IPS-NIHi11 (cell line): ENCODE data around the gene KCNK4.
"Not testable (repeated sequence)": the region's sequence is repeated elsewhere in the genome, so short reads cannot be mapped to it uniquely, and the experiment has no call there.

ENCODE experiments used
- DNase-seq: peaks from one replicate; pipeline ENCODE4 v3.0.0; 2012; ENCODE audit warnings: mixed read lengths, low spot score

KCNK4 gene

DNA sequence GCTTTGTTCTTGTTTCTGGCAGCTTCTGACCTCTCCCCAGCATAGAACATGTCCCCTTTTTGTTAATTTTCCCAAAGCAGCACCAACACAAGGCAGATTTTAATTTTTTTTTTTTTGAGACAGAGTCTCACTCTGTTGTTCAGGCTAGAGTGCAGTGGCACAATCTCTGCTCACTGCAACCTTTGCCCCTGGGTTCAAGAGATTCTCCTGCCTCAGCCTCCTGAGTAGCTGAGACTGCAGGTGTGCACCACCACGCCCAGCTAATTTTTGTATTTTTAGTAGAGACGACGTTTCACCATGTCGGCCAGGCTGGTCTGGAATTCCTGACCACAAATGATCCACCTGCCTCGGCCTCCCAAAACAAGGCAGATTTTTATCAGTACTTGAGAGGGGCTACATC is 16.7 kb downstream of the KCNK4 start:
- not testable (repeated sequence) for DNase-seq

DNA sequence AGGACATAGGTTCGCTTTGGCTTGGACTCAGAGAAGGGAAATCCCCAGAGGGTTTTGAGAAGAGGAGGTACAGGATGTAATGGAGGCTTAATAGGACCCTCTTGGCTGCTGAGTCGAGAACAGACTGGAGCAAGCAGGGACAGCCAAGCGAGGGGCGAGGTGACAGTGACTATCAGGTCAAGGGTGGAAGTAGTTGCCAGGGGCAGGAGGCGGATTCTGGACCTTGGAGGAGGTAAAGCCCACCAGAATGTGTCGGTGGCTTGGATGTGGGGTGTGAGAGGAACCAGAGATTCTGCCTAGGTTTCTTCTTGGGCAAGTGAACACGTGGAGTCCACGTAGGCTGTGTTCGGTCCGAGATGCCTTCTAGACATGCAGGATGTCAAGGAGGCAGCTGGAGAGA is 21.8 kb downstream of the KCNK4 start:
- DNase-seq, result no peak

DNA sequence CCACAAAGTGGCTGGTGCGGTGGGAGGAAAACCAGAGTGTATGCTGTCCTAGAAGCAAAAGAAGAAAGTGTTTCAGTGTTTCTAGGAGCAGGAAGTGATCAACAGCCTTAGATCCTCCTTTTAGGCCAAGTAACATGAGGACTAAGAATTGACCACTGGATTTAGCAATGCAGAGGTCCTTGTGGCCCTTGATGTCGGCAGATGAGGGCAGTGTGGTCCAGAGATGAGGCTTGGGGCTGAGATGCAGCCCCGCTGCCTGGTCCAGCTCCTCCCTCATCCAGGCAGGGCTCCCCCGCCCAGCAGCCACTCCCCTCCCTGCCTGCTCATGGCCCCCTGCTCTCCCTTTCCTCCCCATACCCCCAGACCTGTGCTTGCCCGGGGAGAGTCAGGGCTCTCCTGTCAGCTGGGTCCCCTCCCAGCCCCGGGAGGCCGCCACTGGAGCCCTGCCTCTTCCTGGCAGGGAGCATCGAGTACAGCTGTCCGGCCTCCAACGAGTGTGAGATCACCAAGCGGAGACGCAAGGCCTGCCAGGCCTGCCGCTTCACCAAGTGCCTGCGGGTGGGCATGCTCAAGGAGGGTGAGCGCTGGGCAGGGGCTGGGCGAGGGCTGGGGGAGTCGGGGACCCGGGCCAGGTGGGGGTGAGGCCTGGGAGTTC is 22.5 kb downstream of the KCNK4 start:
- no peak for DNase-seq

DNA sequence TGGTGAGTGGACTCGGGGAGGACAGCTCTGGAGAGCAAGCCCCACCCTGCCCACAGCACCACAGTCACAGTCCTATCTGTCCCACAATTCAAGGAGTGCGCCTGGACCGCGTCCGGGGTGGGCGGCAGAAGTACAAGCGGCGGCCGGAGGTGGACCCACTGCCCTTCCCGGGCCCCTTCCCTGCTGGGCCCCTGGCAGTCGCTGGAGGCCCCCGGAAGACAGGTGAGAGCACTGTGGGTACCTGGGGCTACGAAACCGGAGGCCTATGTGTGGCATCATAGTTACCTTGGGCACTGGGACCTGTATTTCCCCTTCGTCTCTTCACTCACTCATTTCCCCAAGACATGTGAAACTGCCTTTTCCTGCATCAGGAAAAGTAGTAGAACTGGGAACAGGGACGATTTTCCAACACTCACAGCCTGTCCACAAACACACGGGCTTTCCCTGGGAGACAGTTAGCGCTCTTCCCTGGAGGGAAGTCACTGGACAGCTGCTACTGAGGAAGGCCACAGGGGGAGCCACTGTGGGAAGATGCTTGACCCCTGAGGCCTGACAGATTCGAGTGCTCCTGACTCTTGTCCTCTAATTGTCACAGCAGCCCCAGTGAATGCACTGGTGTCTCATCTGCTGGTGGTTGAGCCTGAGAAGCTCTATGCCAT is 23.2 kb downstream of the KCNK4 start:
- no peak for DNase-seq

DNA sequence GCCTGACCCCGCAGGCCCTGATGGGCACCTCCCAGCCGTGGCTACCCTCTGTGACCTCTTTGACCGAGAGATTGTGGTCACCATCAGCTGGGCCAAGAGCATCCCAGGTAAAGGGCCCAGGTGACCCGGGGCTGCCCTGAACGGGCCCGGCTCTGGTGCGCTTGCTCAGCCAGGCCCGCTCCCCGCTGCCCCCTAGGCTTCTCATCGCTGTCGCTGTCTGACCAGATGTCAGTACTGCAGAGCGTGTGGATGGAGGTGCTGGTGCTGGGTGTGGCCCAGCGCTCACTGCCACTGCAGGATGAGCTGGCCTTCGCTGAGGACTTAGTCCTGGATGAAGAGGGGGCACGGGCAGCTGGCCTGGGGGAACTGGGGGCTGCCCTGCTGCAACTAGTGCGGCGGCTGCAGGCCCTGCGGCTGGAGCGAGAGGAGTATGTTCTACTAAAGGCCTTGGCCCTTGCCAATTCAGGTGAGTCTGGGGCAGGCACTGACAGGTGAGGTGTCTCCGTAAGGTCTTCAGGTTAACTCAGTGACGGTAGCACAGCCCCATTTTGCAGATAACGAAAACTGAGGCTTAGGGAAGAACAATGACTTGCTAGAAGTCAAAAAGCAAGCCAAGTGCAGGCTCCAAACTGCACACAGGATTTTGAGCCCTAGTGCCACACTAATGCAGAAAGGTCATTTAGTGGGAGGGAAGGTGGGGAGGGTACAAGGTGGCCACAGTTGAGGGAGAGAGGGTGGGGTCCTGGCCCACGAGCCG is 23.9 kb downstream of the KCNK4 start:
- no peak for DNase-seq

DNA sequence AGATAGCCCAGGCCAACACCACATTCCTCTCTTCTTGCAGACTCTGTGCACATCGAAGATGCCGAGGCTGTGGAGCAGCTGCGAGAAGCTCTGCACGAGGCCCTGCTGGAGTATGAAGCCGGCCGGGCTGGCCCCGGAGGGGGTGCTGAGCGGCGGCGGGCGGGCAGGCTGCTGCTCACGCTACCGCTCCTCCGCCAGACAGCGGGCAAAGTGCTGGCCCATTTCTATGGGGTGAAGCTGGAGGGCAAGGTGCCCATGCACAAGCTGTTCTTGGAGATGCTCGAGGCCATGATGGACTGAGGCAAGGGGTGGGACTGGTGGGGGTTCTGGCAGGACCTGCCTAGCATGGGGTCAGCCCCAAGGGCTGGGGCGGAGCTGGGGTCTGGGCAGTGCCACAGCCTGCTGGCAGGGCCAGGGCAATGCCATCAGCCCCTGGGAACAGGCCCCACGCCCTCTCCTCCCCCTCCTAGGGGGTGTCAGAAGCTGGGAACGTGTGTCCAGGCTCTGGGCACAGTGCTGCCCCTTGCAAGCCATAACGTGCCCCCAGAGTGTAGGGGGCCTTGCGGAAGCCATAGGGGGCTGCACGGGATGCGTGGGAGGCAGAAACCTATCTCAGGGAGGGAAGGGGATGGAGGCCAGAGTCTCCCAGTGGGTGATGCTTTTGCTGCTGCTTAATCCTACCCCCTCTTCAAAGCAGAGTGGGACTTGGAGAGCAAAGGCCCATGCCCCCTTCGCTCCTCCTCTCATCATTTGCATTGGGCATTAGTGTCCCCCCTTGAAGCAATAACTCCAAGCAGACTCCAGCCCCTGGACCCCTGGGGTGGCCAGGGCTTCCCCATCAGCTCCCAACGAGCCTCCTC is 24.8 kb downstream of the KCNK4 start:
- DNase-seq, result not testable (repeated sequence)

DNA sequence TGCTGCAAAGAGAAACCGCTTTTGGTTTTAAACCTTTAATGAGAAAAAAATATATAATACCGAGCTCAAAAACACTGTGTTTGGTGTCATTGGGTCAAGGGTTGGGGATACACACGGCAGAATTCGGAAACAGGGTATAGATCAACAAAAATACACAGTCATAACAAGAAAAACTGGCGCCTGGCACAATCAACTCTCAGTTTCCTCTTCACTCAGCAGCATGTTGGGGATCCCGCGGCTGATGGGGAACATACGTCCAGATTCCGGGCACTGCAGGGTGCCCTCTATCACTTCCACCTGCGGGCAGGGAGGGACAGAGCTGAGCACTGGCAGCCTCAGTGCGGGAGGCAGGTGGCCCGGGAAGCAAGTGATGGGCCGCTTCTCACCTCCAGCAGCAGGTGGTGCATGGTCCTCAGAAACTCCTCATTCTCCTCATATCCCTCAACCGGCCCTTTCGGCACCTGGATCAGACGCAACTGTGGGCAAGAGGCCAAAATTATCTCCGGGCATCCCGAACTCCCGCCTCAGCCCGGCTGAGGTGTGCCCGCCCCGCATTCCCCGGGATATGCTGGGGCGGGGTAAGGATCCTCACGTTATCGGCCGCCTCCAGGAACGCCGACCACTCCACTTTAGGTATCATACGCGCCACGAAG is 25.7 kb downstream of the KCNK4 start:
- no peak for DNase-seq

DNA sequence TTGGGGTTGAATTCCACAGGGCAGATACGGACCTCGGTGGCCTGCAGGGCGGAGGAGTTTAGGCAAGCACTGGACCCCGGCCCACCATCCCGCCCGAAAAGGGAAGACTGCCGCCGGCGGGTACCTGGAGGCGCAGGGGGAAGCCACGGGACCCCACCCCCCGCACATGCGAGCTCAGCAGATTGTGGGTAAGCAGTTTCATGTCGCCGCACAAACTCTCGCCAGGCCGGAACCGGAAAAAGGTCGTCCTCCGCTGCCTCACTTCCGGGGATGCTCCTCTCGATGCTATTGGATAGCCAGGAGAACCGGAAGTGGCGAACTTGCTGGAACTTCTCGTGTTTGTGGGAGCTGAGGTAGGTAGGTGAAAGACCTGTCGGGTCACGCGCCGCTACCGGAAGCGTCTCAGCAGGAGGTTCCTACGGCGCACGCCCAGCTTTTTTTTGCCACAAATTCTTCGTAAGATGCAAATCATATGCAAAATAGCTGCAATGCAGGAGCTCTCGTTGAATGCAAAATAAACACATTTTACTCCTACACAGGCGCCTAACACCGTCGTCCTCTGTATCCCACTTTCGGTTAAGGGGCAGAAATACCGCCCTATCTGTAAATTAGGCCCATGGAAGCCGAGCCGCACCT is 26.3 kb downstream of the KCNK4 start, which contains the start of gene TRMT112:
Gene TRMT112 (minus strand): TSS at position 235 of the 636 bp plus-strand sequence. CDS start 33 bp downstream, at position 202.
- DNase-seq, result peak; percentile 87

DNA sequence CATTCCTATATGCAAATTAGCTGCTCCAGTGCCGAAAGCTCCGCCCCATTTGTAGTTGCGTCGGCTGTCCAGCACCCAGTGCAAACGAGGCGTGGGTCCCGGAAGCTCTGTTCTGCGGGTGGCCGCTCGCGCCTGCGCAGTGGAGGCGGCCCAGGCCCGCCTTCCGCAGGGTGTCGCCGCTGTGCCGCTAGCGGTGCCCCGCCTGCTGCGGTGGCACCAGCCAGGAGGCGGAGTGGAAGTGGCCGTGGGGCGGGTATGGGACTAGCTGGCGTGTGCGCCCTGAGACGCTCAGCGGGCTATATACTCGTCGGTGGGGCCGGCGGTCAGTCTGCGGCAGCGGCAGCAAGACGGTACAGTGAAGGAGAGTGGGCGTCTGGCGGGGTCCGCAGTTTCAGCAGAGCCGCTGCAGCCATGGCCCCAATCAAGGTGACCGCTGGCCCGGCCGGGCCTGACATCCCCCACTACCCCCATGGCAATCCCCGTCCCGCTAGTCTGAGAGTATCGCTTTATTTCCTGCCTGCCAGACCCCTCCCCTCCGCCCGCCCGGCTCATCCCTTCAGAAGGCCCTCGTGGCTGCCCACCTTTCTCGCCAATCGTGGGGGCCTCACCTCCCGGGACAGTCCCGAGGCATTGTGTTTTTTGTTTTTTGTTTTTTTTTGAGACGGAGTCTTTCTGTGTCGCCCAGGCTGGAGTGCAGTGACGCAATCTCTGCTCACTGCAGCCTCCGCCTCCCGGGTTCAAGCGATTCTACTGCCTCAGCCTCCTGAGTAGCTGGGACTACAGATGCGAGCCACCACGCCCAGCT is 27.1 kb downstream of the KCNK4 start, which contains the start of gene PRDX5:
Gene PRDX5 (plus strand): TSS at position 161 of the 805 bp plus-strand sequence. CDS start 95 bp downstream, at position 256.
- DNase-seq, result peak; percentile 94

DNA sequence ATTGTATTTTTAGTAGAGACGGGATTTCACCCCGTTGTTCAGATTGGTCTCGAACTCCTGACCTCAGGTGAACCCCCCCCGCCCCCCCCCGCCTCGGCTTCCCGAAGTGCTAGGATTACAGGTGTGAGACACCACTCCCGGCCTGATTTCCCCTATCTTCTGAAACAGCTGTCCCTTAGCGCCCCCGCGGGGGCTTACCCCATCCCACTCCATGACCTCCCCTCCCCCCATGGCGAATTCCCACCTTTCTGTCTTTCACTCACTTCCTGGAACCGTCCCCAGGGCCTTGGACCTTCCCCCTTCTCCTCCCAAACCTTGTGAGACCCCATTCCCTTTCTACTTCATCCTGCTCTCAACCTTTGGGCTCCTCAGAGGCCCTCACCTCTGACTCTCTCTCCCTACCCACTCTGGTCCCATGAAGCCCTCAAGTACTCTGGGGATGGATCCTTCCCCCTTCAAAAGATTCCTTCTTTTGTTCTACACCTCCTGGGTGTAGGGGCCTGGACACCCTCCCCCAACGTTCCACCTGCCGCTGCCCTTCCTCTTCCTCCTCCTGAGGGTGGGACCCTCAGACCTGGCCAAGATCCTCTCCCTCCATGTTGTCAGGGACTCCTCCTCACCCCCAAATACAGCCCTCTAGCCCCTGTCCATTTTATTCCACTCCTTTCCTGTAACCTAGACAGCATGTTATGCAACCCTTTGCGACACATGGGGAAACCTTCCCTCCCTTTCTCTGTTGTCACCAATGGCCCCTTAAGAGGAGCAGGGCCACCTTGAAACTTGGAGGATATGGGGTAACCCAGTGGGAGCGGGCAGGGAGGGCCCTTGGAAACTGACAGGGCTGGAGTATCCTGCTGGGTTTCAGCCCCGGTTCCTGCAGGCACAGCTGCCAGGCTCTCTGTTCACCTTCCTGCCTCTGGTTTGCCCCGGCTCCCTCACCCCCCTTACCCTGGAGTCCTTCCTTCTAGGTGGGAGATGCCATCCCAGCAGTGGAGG is 28.0 kb downstream of the KCNK4 start:
- peak; percentile 37 for DNase-seq

DNA sequence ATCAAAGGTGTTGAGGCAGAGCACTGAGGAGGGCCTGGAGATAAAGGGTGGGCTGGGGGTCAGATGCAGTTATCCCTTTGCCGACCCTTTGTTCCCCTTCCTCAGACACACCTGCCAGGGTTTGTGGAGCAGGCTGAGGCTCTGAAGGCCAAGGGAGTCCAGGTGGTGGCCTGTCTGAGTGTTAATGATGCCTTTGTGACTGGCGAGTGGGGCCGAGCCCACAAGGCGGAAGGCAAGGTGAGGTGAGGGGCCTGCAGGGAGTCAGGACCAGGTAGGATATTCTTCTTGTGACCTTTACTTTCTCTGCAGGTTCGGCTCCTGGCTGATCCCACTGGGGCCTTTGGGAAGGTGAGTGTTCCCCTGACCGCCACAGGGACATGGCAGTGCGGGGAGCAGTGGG is 29.5 kb downstream of the KCNK4 start:
- DNase-seq, result no peak

DNA sequence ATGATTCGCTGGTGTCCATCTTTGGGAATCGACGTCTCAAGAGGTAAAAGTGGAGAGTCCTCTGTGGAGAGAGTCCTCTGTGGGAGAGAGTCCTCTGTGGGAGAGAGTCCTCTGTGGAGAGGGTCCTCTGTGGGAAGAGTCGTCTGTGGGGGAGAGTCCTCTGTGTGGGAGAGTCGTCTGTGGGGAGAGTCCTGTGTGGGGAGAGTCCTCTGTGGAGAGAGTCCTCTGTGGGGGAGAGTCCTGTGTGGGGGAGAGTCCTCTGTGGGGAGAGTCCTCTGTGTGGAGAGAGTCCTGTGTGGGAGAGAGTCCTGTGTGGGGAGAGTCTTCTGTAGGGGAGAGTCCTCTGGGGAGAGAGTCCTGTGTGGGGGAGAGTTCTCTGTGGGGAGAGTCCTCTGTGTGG is 29.9 kb downstream of the KCNK4 start:
- no peak for DNase-seq

DNA sequence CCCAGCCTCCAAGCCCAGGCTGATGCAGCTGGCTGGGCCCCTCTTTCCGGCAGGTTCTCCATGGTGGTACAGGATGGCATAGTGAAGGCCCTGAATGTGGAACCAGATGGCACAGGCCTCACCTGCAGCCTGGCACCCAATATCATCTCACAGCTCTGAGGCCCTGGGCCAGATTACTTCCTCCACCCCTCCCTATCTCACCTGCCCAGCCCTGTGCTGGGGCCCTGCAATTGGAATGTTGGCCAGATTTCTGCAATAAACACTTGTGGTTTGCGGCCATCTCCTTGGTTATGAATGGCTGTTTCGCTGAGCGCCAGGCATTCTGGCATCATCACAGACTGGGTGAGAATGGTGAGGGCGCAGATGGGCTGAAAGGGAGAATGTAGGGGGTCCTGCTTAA is 30.4 kb downstream of the KCNK4 start:
- DNase-seq, result no peak

DNA sequence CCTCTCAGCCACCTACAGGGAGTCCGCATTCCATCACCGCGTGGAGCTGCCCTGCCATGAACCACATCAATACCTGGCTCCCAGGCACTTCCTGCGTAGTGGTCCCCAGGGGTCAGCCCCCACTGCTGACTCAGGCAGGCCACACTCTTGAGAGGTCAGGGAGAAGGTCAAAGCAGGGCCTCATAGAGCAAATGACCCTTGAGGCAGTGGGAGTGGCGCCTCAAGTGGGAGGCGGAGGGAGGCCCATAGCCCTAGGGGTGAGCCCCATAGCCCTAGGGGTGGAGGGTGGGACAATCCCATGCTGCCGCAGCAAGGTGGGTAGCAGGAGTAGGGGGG is 31.8 kb downstream of the KCNK4 start:
- no peak for DNase-seq

DNA sequence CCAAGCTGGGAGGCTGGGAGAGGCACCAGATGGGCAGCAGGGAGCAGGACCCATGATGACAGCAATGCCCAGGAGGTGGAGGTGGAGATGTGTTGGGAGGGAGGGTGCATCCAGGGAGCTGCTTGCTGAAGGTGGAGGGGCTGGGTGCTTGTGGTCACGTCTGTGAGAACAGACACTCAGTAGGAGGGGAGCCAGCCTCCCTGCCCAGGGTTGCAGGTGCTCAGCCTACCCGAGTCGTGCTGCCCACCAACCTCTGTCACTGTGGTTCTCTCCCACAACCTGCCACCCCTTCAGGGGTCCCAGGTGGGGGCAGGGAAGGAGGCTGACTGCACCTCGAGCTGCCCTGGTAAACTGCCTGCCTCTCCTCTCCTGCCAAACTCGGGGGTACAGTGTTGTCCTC is 32.3 kb downstream of the KCNK4 start:
- DNase-seq, result no peak

DNA sequence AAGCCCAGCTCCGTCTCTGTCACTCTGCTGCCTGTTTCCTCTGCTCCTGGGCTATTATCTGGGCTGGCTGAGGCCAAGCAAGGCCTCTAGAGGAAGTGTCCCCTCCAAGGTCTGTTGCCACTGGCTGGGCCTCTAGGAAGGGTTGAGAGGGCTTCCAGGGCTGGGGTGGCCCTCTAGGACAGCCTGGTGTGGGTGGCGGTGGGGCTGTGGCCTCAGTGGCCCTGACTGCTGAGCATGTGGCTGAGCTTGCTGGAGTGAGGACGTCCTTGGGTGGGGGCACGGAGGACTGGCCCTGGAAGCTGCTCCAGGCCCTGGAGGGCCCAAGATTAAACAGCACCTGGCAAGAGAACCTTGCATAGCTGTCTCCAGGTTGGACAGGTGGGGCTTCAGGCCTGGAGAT is 32.9 kb downstream of the KCNK4 start:
- DNase-seq, result not testable (repeated sequence)

DNA sequence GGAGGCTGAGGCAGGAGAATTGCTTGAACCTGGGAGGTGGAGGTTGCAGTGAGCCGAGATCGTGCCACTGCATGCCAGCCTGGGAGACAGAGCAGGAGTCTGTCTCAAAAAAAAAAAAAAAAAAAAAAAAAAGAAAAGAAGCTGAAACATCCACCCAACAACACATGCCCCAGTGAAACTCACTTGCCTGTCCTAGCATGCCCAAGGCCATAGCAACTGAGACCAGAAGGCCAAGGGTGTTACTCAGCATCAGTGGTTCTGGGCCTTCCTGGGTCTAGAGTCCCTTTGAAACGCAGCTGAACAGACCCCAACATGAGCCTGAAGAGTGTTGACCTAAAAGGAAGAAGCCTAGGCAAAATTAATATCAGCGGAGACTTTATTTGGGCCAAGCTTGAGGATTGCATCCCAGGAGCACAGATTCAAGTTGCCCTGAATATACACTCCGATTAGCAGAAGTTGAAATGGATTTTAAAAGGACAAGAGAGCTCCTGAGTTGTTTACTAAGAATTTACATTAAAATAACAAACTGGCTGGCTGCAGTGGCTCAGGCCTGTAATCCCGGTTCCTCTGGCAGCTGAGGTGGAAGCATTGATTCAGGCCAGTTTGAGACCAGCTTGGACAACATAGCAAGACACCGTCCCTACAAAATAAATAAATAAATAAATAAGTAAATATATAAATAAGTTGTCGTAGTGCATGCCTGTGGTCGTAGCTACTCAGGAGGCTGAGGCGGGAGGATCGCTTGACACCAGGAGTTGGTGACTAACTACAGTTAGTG is 33.8 kb downstream of the KCNK4 start:
- no peak for DNase-seq

DNA sequence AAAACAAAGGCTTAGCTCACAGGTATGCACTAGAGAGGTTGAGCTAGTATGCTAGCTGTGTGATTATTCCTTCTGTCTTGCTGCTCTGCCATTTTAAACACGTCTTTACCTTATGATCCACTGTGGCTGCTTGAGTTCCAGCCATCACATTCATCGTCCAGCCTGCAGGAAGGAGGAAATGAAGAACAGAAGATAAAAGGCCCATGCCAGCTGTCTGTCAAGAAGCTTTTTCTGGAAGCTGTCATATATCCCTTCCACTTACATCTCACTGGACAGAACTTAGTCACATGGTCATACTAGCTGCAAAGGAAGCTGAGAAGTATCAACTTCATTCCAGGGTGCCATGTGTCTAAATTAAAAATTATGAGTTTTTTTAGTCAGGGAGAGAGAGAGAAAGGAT is 36.3 kb downstream of the KCNK4 start:
- no peak for DNase-seq
